SW480 (cell line): Measurements from ENCODE around the gene RAB11FIP5.
"Not testable (repeated sequence)": the region's sequence is repeated elsewhere in the genome, so short reads cannot be mapped to it uniquely, and the experiment has no call there.

Experiments used
- DNase-seq: peaks from one replicate; pipeline ENCODE4 v3.0.0-alpha.2; 2016; ENCODE audit warnings: low spot score

Gene RAB11FIP5

DNA sequence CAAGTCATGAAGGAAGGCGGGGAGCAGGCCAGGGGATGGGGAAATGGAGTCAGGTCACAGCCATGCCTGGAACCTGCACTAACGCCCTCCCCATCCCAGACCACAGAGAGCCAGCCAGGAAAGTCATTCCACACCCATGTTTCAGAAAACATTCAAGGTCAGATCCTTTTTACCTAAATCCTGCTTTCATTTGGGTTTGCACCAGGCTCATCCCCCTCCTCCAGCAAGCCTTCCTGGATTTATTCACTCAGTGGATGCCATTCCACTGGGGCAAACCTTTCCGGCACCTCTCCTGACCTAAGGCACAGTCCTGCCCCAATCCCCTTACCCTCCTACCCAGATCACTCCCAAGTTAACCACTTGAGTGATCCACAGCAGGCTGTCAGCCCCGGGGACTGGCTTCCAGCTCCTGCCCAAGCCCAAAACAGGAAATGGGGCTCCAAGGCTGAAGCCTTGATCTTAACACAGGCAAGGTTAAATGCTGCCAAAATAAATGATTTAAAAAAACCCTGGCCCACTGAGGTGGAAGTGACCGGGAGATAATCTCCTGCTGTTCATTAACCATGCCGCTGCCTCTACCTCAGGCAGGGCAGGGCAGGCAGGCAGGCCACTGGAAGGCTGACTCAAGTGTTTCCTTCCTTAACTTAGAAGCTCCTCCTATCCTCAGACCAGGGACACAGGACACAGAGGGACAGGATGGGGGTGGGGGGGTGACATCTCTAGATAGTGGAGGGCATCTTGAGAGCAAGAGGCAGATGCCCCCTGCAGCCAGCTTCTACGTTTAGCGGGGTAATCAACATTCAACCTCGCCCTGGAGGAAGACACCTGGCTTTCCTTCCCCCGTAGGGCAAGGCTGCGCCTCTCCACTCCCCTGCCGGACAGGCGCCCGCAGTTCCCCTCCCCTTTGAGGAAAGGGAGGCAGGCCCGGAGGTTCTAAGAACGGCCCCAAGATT, 1.4 kb downstream of the RAB11FIP5 start:
- DNase-seq, result peak; percentile 50

DNA sequence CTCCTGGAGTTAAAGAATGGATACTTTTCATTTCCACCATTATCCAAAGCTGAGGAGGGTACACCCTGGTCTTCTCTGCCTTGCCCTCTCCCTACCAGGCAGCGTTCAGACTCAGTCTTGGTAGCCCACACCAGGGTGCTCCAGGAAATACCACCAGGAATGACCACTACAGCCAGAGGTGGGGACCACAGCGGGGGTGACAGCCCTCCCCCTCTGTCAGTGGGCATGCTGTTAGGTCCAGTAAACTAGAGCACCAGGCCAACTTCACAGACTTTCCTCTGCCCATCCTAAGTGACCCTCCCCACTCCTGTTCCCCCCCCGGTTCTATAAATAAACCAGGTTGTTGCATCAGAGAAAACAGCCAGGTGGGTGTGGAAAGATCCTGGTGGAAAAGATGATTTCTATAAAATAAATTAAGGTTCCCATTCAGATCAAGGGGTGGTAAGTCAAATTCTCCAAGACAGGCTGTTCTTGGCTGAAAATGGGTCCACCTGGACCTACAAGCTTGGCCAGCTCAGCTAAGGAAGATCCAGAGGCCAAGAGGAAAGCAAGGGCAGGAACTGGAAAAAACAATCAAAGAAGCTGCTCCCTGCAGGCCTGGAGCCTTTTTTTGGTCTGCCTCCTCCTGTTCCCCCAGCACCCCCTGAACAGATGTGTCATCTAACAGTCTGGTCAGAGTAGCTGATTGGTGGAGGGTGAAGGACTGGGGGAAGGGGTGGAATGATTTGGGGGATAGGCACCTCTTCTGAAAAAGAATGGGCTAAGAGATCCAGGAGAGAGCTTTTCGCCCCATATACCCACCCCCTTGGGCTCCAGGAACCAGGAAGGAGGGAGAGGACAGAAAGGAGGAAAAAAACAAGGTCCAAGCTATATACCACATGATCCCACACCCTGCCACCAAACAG, 2.3 kb downstream of the RAB11FIP5 start:
- no peak for DNase-seq

DNA sequence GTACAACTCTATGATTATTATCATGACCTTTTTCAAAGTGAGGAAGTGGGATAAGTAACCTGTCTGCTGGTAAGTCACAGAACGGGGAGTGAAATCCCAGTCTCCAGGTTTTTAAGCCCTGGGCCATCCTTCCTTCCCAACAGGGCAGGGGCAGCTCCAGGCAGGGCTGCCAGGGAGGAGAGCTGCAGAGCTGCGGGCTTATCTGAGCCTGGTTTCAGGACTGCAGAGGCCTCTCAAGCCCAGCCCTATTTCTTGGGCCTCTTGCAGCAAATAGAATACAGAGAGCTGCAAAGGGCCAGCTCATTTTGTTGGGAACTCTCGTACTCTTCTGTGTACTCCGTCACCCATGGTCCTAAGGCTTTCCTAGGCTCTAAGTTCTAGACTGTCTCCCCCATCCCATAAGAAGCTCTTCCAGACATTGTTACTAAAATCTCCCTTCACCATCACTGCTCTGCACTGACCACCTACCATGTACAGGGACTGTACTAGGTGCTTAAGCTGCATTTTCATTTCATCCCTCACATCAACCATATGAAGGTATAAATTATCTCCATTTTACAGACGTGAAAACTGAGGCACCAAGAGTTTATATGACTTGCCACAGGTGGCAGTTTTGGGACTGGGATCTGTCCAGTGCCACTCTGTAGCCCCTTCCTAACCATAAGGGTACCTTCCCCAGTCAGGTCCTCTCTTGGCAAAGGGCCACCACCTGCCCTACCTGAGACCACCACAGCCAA, 3.1 kb downstream of the RAB11FIP5 start:
- DNase-seq, result no peak

DNA sequence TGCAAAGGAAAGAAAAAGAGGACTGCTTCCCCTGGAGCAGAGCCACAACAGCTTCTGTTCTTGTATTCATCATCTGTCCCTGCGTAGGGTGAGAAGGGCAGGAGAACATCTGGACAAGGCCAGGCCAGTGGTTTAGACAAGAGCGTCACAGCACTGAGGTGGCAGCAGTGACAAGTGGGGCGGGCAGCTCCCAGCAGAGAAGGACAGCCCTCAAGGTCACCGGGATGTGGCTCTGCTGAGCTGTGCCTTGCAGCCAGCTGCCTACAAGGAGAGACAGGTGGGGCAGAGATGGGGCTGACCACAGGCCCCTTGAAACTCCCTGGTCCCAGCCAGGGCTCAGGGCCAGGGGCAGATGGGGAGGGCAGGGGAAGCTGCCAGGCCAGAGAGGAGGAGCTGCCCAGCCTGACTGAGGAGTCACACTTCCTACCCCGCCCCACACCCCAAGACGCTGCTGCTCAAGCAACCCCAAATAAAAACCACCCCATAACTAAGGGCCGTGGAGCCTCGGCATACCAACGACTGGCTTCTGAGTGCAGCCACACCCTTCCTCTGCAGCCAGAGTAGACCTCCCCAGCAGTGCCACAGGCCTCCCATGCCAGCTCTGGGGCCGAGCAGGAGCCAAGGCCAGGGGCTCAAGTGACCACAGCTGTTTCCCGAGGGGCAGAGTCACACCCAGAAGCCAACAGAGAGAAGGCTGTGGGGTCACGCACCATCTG, 5.4 kb downstream of the RAB11FIP5 start:
- DNase-seq, result no peak

DNA sequence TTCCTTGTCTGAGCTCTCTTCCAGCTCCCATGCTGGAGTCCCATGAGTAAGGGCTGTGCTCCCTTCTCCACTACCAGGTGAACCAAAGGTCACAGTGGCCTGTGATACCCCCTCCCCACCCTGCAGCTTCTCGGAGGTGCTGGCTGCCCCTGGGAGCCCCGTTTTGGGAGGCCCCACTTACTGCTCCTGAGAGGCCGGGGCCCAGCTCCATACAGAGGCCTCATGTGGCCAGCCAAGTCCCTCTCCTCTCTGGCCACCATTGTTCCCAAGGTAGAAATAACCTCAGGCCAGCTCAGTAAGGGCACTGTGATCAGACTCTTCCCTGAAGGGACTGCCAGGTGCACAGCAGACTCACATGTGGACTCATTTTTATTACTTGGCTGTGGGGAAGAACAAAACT, 6.0 kb downstream of the RAB11FIP5 start:
- DNase-seq, result no peak

DNA sequence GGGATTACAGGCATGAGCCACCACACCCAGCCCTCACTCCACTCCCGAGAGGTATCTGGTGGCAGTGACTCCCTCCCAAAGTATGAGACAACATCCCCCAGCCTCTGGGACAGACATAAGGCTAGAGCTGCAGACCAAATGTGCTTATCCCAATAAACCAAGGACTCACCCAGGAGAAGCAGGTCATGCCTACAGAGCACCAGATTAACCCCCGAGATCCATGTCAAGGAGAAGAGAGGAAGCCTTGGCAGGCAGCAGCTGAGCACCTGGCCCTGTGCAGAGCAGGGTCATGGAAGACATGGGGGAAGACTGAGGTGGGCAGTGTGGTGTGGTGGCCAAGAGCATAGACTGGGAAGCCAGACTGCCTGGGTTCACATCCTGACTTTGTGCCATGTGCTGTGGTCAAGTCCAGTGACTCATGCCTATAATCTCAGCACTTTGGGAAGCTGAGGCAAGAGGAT, 7.2 kb downstream of the RAB11FIP5 start:
- no peak for DNase-seq

DNA sequence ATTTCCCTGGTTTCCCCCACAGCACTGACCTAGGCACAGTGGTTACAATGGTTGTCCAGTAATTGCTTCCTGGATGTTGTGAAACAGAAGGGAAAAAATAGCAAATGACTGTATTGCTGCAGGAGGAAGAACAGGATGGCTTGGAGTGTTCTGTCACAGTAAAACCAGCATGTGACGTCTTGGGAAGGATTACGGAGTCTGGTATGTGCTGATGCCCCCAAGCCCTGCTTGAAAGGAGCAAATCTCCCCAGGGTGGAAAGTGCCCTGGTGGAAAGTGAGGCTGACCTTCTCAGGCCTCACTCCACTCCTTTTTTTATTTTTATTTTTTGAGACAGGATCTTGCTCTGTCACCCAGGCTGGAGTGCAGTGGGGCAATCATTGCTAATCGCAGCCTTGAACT, 7.8 kb downstream of the RAB11FIP5 start:
- no peak for DNase-seq

DNA sequence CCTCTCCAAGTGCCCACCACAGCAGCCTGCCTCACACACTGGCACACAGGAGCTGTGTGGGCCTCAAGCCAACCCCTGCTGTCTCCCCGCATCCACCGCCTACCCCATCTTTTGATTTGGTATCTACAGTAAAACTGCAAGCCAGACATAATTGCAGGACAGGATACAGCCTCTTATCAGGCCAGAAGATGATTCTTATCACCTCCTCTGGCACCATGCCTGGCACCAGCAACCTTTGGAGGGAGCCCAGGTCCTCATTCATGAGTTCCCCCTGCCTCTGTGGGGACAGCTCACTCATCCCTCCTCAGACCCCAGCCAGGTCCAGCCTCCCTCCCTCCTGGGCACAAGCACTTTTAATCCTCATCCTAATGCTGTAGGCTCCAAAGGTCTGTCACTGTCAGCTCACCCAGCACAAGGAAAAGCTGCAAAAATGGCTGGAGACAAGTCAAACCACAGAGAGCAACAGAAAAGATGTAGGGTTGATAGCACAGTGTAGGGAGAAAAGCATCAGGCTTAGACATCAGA, 9.7 kb downstream of the RAB11FIP5 start:
- DNase-seq, result no peak

DNA sequence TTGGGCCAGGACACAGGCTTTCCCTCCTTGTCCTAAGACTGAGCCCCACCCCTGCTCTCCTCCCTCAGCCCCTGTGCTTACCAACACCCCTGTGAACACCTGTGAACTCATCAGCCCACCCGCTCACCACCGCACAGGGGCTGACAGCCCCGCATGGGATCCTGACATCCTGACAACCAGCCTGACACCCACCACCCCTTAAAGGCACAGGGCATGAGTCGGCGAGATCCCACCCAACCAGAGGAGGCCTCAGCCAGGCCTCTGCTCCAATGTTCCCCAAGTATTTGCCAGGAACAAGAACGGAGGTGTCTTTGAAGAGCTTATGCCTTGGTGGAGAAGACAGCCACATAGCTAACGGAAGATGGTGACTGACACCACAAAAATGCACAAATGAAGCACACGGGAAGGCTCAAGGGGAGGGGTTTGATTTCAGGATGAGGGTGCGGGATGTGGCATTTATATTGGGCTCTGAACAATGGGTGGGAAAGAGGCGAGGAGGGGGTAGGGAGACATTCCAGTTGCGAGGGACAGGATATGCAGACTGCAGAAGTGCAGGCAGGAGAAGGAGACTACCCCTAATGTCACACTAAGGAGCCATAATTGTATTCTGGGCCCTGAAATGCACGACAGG, 11.0 kb downstream of the RAB11FIP5 start:
- DNase-seq, result no peak

DNA sequence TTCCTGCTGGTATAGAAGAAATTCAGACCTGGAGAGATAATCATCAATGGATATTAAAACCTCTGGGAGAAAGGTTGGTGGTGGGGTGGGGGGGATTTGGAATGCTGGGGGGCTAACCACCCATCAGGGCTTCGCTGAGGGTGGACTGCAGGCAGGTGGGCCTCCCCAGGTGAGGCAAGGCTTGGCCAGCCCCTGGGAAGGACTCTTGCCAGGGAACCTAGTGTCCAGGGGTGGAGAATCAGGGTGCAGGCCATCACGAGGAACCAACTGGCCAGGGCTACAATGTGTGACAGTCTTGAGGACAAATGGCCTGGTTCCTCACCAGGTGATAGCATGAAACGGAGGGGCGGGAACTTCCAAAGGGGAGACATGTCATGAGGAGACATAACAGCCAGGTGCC, 11.8 kb downstream of the RAB11FIP5 start:
- no peak for DNase-seq

DNA sequence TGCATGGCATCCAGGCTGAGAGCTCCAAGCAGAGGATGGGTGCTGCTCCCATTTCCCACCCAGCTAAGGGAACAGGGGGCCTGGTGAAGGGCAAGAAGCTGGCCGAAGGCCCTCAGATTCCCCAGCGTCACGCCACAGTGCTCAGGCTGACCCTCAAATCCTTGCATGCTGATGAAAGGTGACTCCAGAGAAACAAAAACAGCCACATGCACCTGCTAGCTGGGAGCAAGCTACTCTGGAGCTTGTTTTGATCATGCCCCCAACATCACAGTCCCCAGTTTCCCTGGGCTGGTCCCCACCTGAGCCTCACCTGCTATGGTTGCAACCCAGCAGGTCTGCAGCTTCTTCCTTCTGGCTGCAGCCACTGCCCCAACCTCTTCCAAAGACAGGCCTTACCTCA, 13.3 kb downstream of the RAB11FIP5 start:
- DNase-seq, result no peak

DNA sequence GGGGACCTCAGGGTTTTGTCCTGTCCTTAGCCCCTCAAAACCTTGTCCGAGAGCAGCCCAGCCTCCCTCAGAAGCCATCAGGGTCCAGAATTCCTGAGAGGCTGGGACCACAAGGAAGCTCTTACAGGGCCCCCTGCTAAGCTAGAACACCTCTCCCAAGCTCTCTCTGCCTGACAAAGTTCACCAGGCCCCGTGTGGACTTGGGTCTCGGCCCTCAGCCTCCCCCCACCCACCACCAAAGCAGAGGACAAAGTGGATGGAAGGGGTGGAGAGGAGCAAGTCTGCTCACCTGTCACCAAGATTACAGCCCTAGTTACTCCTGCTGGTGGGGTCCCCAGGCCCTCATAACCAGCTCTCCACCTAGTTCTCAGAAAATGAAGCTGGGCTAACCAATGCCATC, 16.8 kb downstream of the RAB11FIP5 start:
- no peak for DNase-seq

DNA sequence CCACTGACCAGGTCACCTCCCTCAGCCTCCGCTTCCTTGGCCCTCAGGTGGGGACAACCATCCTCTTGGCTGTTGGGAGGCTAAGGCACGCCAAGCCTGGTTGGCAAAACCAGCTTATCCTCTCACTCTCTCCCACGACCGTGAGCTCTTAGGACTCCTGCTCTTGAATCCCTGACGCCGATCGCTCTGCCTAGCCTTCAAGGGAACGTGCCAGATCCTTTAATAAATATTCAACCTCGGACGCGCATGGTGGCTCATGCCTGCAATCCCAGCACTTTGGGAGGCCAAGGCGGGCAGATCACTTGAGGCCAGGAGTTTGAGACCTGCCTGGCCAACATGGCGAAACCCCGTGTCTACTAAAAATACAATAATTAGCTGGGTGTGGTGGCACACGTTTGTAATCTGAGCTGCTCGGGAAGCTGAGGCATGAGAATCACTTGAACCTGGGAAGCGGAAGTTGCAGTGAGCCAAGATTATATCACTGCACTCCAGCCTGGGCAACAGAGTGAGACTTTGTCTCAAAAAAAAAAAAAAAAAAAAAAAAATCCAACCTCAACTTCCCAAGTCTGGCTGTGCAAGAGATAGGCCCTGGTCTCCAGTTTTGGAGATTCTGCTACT, 19.0 kb downstream of the RAB11FIP5 start:
- DNase-seq, result not testable (repeated sequence)

DNA sequence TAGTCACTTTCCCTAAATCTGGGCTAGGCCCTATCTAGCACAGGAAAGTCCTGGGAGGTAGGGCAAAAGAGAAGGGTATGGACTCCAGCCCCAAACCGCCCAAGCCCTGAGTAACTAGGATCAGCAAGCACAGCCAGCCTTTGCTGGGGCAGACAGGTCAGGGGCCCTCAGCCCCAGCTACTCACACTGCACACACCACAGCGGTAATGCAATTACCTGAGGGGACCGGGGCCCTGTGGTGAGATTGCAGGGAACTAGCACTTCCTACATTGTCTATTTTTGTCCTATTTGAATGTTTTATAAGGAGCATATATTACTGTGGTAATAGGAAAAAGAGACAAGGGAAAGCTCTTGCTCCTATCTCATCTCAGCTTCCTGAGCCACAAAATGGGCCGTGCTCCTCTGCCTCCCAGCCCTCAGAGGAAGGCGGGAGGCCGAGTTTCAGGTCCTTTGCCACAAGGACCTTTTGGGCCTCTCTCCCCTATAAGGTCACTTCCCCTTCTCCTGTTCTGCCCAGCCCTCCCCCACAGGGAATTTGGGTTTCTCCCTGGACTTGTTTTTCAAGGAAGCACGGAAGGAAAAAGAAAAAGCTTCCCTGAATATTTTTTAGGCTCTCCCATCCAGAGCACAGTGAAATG, 20.5 kb downstream of the RAB11FIP5 start:
- no peak for DNase-seq

DNA sequence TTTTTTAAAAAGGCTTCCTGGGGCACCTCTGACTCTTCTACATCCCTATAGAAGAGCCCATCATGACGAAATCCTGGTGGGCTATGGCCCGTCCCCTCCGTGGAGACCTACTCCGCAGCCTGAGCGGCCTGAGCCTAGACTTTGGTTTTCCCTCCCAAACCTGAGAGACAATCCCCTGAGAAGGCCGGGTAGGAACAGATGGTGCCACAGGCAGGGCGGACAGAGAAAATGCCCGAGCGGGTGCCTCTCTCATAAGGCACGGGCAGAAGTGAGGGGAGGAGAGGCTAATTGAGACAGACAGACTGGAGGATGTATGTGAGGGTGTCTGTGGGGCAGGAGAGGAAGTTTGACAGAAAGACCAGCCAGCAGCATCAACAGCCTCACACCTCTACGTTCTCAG, 21.1 kb downstream of the RAB11FIP5 start:
- DNase-seq, result no peak

DNA sequence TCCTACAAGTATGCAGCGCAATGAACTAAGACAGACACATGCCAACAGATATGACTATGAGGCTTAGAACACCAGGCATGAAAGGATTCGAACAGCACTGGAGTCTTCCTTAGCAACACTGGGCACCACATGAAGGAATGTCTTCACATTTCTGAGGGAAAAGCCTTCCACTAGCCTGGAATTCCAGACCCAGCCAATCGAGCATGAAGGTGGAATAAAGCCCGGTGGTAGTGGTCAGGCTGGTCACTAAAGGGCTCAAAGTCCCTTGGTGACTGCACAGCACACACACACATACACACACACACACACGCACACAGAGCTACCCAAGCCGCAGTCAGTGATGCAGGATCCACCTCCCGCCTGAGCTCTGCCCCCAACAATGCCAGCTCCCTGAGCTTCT, 21.6 kb downstream of the RAB11FIP5 start:
- DNase-seq, result peak; percentile 21

DNA sequence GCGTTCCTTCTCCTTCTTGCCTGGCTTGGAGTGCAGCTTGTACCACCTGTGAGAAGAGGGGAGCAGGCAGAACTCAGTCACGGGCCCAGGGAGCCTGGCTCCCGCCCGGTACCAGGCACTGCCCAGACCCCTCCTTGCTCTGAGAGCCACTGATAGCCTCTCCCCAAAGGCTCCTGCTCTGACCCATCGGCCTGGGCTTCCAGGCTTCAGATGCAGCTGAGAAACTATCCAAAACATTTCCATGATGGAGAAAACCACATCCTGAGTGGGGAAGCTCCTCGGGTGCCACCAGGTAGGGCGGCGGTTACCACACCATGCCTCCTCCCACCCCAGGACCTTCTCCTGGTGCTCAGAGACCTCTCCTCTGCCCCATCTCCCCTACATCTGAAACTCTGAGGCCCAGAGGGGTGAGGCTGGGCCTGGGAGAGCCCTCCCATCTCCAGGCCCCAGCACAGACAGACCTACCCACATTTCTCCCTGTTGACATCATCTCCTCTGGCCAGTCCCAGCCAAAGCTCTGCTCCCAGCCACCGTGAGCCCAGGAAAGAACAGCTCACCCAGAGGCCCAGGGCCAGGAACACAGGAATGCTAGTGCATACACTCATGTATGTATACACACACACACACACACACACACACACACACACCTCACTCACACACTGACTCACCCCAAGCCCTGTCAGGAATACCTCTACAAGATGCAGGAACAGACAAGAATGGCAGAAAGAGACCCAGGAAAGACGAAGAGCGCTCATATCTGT, 23.3 kb downstream of the RAB11FIP5 start:
- DNase-seq, result peak; percentile 96

DNA sequence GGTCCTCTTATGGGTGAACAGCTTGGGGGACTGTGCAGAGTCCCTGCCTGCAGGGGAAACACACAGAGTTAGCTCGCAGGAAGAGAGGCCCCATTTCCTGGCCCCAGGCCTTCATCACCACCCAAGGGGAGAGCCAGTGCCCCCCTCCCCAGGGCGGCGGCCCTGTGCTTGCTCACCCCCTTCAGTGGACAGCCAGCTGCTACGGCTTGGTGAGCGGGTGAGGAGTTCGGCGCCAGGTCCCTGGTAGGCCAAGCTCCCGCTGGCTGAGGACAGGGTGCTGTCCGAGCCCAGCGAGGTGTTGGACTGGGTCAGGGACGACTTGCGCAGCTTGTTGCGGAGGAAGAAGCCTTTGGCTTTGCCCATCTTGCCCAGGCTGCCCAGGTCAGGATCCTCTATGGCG, 24.0 kb downstream of the RAB11FIP5 start:
- no peak for DNase-seq

DNA sequence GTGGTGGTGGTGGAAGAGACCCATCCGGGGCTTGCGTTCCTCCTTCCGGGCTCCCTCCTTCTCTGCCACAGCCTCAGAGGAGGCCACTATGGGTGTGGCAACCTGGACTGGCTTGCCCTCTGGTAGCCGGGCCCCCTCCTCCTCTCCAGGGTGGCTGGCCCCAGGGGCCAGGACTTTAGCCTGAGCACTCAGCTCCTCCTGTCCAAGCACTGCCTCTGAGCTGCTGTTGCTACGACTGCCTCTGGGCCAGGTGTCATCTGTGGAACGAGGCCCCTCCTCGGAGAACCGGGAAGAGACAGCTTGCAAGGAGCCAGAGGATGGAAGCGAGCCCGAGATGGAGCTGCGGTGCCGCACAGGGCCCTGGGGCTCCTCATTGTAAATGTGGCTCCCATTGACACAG, 24.5 kb downstream of the RAB11FIP5 start:
- DNase-seq, result no peak
